ENCODE data around the gene PCSK6.

PCSK6 gene

GRCh38 chr15:101353240-101353639 is 136.3 kb downstream of the PCSK6 start:
- H3K4me3 ChIP-seq (ENCODE audit: low read depth, low read length), result no peak overlapping the region
- no peak for TF ChIP-seq CTCF (IDR thresholded peaks at IDR 0.05; ENCODE audit: insufficient read depth, low read depth, low read length, missing control alignments)
- no peak for DNase-seq (ENCODE audit: low read depth)

GRCh38 chr15:101351736-101352135 is 137.8 kb downstream of the PCSK6 start:
- H3K4me3 ChIP-seq (ENCODE audit: low read depth, low read length), result no peak overlapping the region
- no peak for DNase-seq (ENCODE audit: low read depth)
- no peak for TF ChIP-seq CTCF (IDR thresholded peaks at IDR 0.05; ENCODE audit: insufficient read depth, low read depth, low read length, missing control alignments)

- TF ChIP-seq CTCF (IDR thresholded peaks at IDR 0.05; ENCODE audit: insufficient read depth, low read depth, low read length, missing control alignments), result no peak
- H3K4me3 ChIP-seq (ENCODE audit: low read depth, low read length), result no peak overlapping the region
- no peak for DNase-seq (ENCODE audit: low read depth)
Observed at GRCh38 chr15:101349047-101349951, 140.2 kb downstream of the PCSK6 start.

- H3K4me3 ChIP-seq (ENCODE audit: low read depth, low read length), result no peak overlapping the region
- no peak for TF ChIP-seq CTCF (IDR thresholded peaks at IDR 0.05; ENCODE audit: insufficient read depth, low read depth, low read length, missing control alignments)
- no peak for DNase-seq (ENCODE audit: low read depth)
Observed at GRCh38 chr15:101348643-101349042, 140.9 kb downstream of the PCSK6 start.

- no peak for DNase-seq (ENCODE audit: low read depth)
- no peak overlapping the region for H3K4me3 ChIP-seq (ENCODE audit: low read depth, low read length)
- TF ChIP-seq CTCF (IDR thresholded peaks at IDR 0.05; ENCODE audit: insufficient read depth, low read depth, low read length, missing control alignments), result no peak
Observed at GRCh38 chr15:101348015-101348414, 141.5 kb downstream of the PCSK6 start.

GRCh38 chr15:101347454-101347853 is 142.1 kb downstream of the PCSK6 start:
- no peak for DNase-seq (ENCODE audit: low read depth)
- no peak for TF ChIP-seq CTCF (IDR thresholded peaks at IDR 0.05; ENCODE audit: insufficient read depth, low read depth, low read length, missing control alignments)
- H3K4me3 ChIP-seq (ENCODE audit: low read depth, low read length), result no peak overlapping the region

GRCh38 chr15:101346928-101347327 is 142.6 kb downstream of the PCSK6 start:
- DNase-seq (ENCODE audit: low read depth), result no peak
- no peak for TF ChIP-seq CTCF (IDR thresholded peaks at IDR 0.05; ENCODE audit: insufficient read depth, low read depth, low read length, missing control alignments)
- H3K4me3 ChIP-seq (ENCODE audit: low read depth, low read length), result no peak overlapping the region
